Subcutaneous abdominal adipose tissue (tissue), 5 donors: Measurements from ENCODE around the gene CPHXL.

Experiments used
- H3K27ac ChIP-seq: one replicate; pipeline ENCODE4 v1.7.0; 2013; ENCODE audit warnings: low read depth, mild to moderate bottlenecking, inconsistent platforms, low read length, moderate library complexity
- H3K27me3 ChIP-seq, 5 donors: one replicate each; pipeline ENCODE4 v1.7.0; 2013; ENCODE audit warnings: low read length in 5 of 5, inconsistent platforms in 1 of 5; ENCODE audit not compliant: control insufficient read depth in 5 of 5, insufficient read depth in 4 of 5
- H3K36me3 ChIP-seq, 5 donors: one replicate each; pipeline ENCODE4 v1.7.0; 2013; ENCODE audit warnings: low read length in 5 of 5; ENCODE audit not compliant: control insufficient read depth in 5 of 5, insufficient read depth in 5 of 5
- H3K4me1 ChIP-seq, 5 donors: one replicate each; pipeline ENCODE4 v1.7.0; 2013; ENCODE audit warnings: low read length in 5 of 5, mild to moderate bottlenecking in 3 of 5, moderate library complexity in 1 of 5; ENCODE audit not compliant: control insufficient read depth in 5 of 5, insufficient read depth in 5 of 5
- H3K4me3 ChIP-seq, 5 donors: one replicate each; pipeline ENCODE4 v1.7.0; 2013; ENCODE audit warnings: low read length in 5 of 5, low read depth in 1 of 5
- H3K9ac ChIP-seq, 5 donors: one replicate each; pipeline ENCODE4 v1.7.0; 2013; ENCODE audit warnings: low read length in 5 of 5, mild to moderate bottlenecking in 4 of 5, moderate library complexity in 3 of 5
- H3K9me3 ChIP-seq, 5 donors: one replicate each; pipeline ENCODE4 v1.7.0; 2013; ENCODE audit warnings: low read length in 5 of 5; ENCODE audit not compliant: control insufficient read depth in 5 of 5
- donor health status: healthy.
- donor health status: healthy.
- donor health status: healthy.
- donor health status: healthy.
- donor health status: healthy.

CPHXL gene

GRCh38 chr16:75710344-75710743 is 15.9 kb downstream of the CPHXL start:
- Histone ChIP-seq H3K27ac (no peak overlapping the region), H3K27me3 (no peaks in the 10 kb centered on the region), H3K4me1 (no peaks in the 10 kb centered on the region), H3K36me3 (no peaks in the 10 kb centered on the region), H3K9me3 (peaks cover 6 to 22% (median 15%) of the 10 kb centered on the region in 5 donors), H3K9ac (no peak overlapping the region), H3K4me3 (no peak overlapping the region)

GRCh38 chr16:75703306-75703705 is 23.0 kb downstream of the CPHXL start:
- no peaks in the 10 kb centered on the region for H3K27me3 ChIP-seq
- no peaks in the 10 kb centered on the region for H3K36me3 ChIP-seq
- no peaks in the 10 kb centered on the region for H3K9me3 ChIP-seq
- H3K9ac ChIP-seq: no peak overlapping the region
- H3K4me1 ChIP-seq: no peaks in the 10 kb centered on the region
- no peak overlapping the region for H3K4me3 ChIP-seq
- H3K27ac ChIP-seq: no peak overlapping the region

GRCh38 chr16:75702242-75702641 is 24.0 kb downstream of the CPHXL start:
- Histone ChIP-seq H3K27me3 (no peaks in the 10 kb centered on the region), H3K4me1 (no peaks in the 10 kb centered on the region), H3K36me3 (no peaks in the 10 kb centered on the region), H3K4me3 (no peak overlapping the region), H3K9me3 (no peaks in the 10 kb centered on the region), H3K9ac (no peak overlapping the region), H3K27ac (no peak overlapping the region)

DNA sequence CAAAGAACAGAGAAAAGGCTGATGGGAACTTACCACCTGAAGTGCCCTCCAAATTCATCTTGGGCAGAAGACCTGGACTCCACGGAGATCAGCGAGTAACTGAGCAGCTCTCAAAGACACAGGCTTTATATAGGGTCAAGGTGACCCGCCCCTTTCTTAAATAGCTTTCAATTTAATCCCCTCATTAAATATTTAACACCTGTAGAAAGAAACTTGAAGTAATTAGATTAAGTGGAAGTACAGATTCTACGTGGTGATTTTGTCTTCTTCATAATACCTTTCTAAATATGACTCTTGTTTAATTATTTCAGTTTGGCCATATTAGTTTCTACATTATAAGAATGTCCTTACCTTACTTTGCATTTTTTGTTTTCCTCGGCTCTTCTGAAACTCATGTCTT is 24.9 kb downstream of the CPHXL start, which contains the start of gene DUXB:
Gene DUXB, minus strand, starts transcription at position 101 of the 400 bp plus-strand sequence. Its CDS starts 43 bp downstream, at position 58.
- no peaks in the 10 kb centered on the region for H3K27me3 ChIP-seq

DNA sequence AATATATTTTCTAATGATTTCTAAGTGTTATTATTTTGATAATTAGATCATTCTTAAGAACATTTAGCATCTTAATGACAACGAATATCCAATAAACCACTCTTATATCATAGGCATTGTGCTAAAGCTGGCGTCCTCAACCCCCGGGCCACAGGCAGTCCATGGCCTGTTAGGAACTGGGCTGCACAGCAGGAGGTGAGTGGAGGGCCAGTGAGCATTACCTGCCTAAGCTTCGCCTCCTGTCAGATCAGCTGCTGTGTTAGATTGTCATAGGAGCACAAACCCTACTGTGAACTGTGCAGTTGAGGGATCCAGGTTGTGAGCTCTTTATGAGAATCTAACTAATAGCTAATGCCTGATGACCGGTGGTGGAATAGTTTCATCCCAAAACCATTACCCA is 28.7 kb downstream of the CPHXL start:
- peaks cover 0 to 2% (median 0%) of the 10 kb centered on the region in 5 donors for H3K36me3 ChIP-seq
- no peaks in the 10 kb centered on the region for H3K4me1 ChIP-seq
- H3K27me3 ChIP-seq: no peaks in the 10 kb centered on the region
- H3K27ac ChIP-seq: no peak overlapping the region
- H3K9me3 ChIP-seq: no peaks in the 10 kb centered on the region
- H3K9ac ChIP-seq: no peak overlapping the region
- H3K4me3 ChIP-seq: no peak overlapping the region

More for the DNA sequence above, 24.9 kb downstream of the CPHXL start, which contains the start of gene DUXB:
- Histone ChIP-seq H3K4me1 (no peaks in the 10 kb centered on the region), H3K9ac (no peak within 1 kb of the TSS), H3K9me3 (no peaks in the 10 kb centered on the region), H3K27ac (no peak within 1 kb of the TSS), H3K36me3 (no peaks in the 10 kb centered on the region), H3K4me3 (no peak within 1 kb of the TSS)

DNA sequence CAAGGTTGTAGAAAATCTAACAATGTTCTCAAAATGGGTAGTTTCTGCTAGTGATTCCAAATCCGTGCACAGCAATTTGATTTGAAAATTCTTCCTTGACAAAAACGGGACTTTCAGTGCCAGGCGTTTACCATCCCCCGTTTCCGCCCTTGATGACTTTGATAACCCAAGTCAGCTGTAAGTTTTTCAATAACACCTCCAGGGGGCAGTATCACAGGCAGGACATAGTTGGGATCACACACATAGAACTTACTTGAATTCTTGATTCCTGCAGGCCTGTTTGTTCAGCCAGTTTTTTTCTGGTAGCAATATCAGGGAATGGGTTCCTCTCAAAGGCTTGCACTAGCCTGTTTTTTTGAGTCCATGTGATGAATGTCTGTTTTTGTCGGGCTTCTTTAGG is 30.6 kb downstream of the CPHXL start:
- Histone ChIP-seq H3K9ac (no peak overlapping the region), H3K27ac (no peak overlapping the region), H3K27me3 (no peaks in the 10 kb centered on the region), H3K4me1 (no peaks in the 10 kb centered on the region), H3K36me3 (peaks cover 0 to 2% (median 0%) of the 10 kb centered on the region in 5 donors), H3K9me3 (no peaks in the 10 kb centered on the region), H3K4me3 (no peak overlapping the region)

- H3K9ac ChIP-seq: no peak overlapping the region
- no peaks in the 10 kb centered on the region for H3K36me3 ChIP-seq
- H3K9me3 ChIP-seq: no peaks in the 10 kb centered on the region
- H3K27me3 ChIP-seq: no peaks in the 10 kb centered on the region
- H3K4me3 ChIP-seq: no peak overlapping the region
- no peaks in the 10 kb centered on the region for H3K4me1 ChIP-seq
- H3K27ac ChIP-seq: no peak overlapping the region
These were observed 38.9 kb downstream of the CPHXL start for GRCh38 chr16:75687361-75687760.

GRCh38 chr16:75682308-75682707 is 44.0 kb downstream of the CPHXL start:
- H3K9ac ChIP-seq: no peak overlapping the region
- no peaks in the 10 kb centered on the region for H3K36me3 ChIP-seq
- no peak overlapping the region for H3K27ac ChIP-seq
- H3K9me3 ChIP-seq: no peaks in the 10 kb centered on the region
- H3K4me3 ChIP-seq: no peak overlapping the region
- H3K27me3 ChIP-seq: no peaks in the 10 kb centered on the region
- H3K4me1 ChIP-seq: peaks cover 0 to 9% (median 2%) of the 10 kb centered on the region in 5 donors

DNA sequence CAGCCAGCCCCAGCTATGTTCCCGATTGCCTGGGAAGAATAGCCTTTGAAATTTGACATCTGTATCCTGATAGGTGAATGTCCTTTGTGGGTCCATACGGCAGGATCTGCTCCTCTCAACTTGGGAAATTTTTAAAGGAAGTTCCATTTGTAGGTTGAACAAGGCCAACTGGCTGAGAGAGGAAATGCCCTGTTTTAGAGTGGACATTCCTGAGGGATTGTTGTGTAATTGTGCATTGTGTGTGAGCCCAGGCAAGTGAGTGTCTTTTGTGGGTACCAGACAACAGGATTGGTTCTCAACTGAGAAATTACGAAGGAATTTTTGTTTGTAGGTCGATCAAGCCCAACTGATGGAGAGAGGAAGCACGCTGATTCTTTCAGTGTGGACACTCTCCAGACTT is 46.9 kb downstream of the CPHXL start:
- Histone ChIP-seq H3K36me3 (no peaks in the 10 kb centered on the region), H3K4me1 (peaks cover 0 to 9% (median 2%) of the 10 kb centered on the region in 5 donors), H3K27ac (no peak overlapping the region), H3K27me3 (no peaks in the 10 kb centered on the region), H3K9ac (no peak overlapping the region), H3K4me3 (no peak overlapping the region), H3K9me3 (no peaks in the 10 kb centered on the region)

- Histone ChIP-seq H3K4me3 (no peak within 1 kb of the TSS), H3K27ac (no peak within 1 kb of the TSS), H3K36me3 (no peaks in the 10 kb centered on the region), H3K4me1 (peaks cover 0 to 9% (median 2%) of the 10 kb centered on the region in 5 donors), H3K9ac (no peak within 1 kb of the TSS), H3K9me3 (no peaks in the 10 kb centered on the region), H3K27me3 (no peaks in the 10 kb centered on the region)
These were observed 49.4 kb downstream of the CPHXL start, which contains the start of gene CPHXL2 for GRCh38 chr16:75676909-75677308. CPHXL2 (minus strand) TSS chr16:75677009; CDS start chr16:75676999, 10 bp downstream.

- H3K36me3 ChIP-seq: no peaks in the 10 kb centered on the region
- H3K27ac ChIP-seq: no peak overlapping the region
- peaks cover 0 to under 1% (median 0%) of the 10 kb centered on the region in 5 donors for H3K4me1 ChIP-seq
- H3K9me3 ChIP-seq: no peaks in the 10 kb centered on the region
- H3K4me3 ChIP-seq: no peak overlapping the region
- no peak overlapping the region for H3K9ac ChIP-seq
- no peaks in the 10 kb centered on the region for H3K27me3 ChIP-seq
These were observed 58.8 kb downstream of the CPHXL start for GRCh38 chr16:75667503-75667902.
